Measurements from ENCODE around the gene SDR9C7. TPM values are rescaled to one million over a fixed set of nuclear protein-coding genes. Genes with fewer than 3 reads are reported as not detected.

The SDR9C7 gene
- total RNA-seq, 1 experiment from 2014 or later, result not detected

- H3K36me3 ChIP-seq (ENCODE audit: low read depth), result no peaks in the 10 kb centered on the region
- no peaks in the 10 kb centered on the region for H3K9me3 ChIP-seq (ENCODE audit: insufficient read depth, low read depth)
- H3K9me2 ChIP-seq (ENCODE audit: insufficient read depth), result no peaks in the 10 kb centered on the region
- no peaks in the 10 kb centered on the region for H3F3A ChIP-seq (ENCODE audit: insufficient read depth, low read depth)
- no peak for DNase-seq
- no peak overlapping the region for H2AFZ ChIP-seq
- peaks cover 14% of the 10 kb centered on the region; the same call in 1 of the 2 replicates for H3K4me1 ChIP-seq (replicated peaks; ENCODE audit: insufficient read depth)
- no peak overlapping the region for H3K4me2 ChIP-seq
- CTCF ChIA-PET, result no interaction called here
- POLR2A ChIA-PET (ENCODE audit: unreplicated experiment), result no interaction called here
- no peaks in the 10 kb centered on the region for H3K79me2 ChIP-seq (ENCODE audit: low read depth)
- no peak overlapping the region for H3K4me3 ChIP-seq
- H3K27me3 ChIP-seq (ENCODE audit: insufficient read depth, low read depth), result 0 out of 2 replicates have a peak, but pooled peaks cover 12% of the 10 kb centered on the region
- no peak for TF ChIP-seq EZH2 (IDR thresholded peaks at IDR 0.05; ENCODE audit: low read depth)
- TF ChIP-seq, protein P1, sequence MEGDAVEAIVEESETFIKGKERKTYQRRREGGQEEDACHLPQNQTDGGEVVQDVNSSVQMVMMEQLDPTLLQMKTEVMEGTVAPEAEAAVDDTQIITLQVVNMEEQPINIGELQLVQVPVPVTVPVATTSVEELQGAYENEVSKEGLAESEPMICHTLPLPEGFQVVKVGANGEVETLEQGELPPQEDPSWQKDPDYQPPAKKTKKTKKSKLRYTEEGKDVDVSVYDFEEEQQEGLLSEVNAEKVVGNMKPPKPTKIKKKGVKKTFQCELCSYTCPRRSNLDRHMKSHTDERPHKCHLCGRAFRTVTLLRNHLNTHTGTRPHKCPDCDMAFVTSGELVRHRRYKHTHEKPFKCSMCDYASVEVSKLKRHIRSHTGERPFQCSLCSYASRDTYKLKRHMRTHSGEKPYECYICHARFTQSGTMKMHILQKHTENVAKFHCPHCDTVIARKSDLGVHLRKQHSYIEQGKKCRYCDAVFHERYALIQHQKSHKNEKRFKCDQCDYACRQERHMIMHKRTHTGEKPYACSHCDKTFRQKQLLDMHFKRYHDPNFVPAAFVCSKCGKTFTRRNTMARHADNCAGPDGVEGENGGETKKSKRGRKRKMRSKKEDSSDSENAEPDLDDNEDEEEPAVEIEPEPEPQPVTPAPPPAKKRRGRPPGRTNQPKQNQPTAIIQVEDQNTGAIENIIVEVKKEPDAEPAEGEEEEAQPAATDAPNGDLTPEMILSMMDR (conservative IDR thresholded peaks at IDR 0.05), result no peak
- no peaks in the 10 kb centered on the region for H4K20me1 ChIP-seq (ENCODE audit: insufficient read depth)
- H3K27ac ChIP-seq, result no peak overlapping the region
- no TSS peak for BruUV-seq (replicated peaks)
- intact Hi-C loops (cut with micrococcal nuclease; ENCODE audit: unreplicated experiment), result no loop called here
Observed at GRCh38 chr12:56930241-56930640, 4.0 kb downstream of the SDR9C7 start.

DNA sequence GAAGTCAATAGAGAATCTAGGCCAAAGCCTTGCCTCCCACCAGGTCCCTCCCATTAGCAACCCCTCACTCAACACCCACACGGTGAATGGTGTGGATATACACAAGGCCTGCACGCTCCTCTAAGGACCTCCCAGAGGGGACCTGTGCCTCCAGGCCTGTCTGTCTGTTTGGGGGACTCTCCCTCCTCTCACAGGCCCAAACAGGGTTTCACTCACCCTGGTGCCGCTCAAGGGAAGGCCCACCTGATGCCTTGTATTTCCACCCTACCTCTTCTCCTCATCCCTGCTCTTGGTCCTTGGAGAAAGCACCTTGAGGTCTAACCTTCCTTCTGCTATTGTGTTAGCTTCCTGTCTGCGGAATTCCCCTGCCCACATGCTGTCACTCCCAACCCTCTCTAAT is 4.4 kb downstream of the SDR9C7 start:
- DNase-seq, result no peak
- Histone ChIP-seq H2AFZ (no peak overlapping the region), H3K4me1 (replicated peaks; ENCODE audit: insufficient read depth) (peaks cover 11% of the 10 kb centered on the region; the same call in 1 of the 2 replicates), H3F3A (ENCODE audit: insufficient read depth, low read depth) (no peaks in the 10 kb centered on the region), H3K79me2 (ENCODE audit: low read depth) (no peaks in the 10 kb centered on the region), H3K9me3 (ENCODE audit: insufficient read depth, low read depth) (no peaks in the 10 kb centered on the region), H3K4me3 (no peak overlapping the region), H3K27me3 (ENCODE audit: insufficient read depth, low read depth) (0 out of 2 replicates have a peak, but pooled peaks cover 12% of the 10 kb centered on the region), H4K20me1 (ENCODE audit: insufficient read depth) (no peaks in the 10 kb centered on the region), H3K36me3 (ENCODE audit: low read depth) (no peaks in the 10 kb centered on the region), H3K9me2 (ENCODE audit: insufficient read depth) (no peaks in the 10 kb centered on the region), H3K4me2 (no peak overlapping the region), H3K27ac (no peak overlapping the region)
- POLR2A ChIA-PET (ENCODE audit: unreplicated experiment), result no interaction called here
- BruUV-seq (replicated peaks), result no TSS peak
- intact Hi-C loops (cut with micrococcal nuclease; ENCODE audit: unreplicated experiment), result no loop called here
- CTCF ChIA-PET, result no interaction called here
- no peak for TF ChIP-seq EZH2 (IDR thresholded peaks at IDR 0.05; ENCODE audit: low read depth)
- TF ChIP-seq, protein P1 (conservative IDR thresholded peaks at IDR 0.05), result no peak

DNA sequence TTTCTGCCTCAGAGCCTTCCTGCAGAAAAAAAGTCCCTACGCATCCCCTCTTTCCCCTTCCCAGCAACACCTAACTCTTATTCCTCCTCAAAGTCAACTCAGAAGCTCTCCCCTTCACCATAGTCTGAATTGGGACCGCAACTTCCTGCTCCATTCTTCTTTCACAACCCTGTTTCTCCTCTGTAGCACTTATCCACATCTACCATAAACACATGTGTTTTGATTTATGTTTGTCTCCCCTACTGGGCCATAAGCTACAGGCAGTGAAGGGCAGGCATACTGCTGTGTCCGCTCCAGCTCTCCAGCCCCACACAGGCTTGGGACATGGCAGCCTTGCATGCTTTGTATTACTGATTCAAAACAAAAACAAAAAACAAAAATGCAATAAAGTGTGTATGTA is 5.9 kb downstream of the SDR9C7 start:
- ChIA-PET CTCF (no interaction called here), POLR2A (ENCODE audit: unreplicated experiment) (no interaction called here)
- Histone ChIP-seq H3K9me3 (ENCODE audit: insufficient read depth, low read depth) (no peaks in the 10 kb centered on the region), H3K27me3 (ENCODE audit: insufficient read depth, low read depth) (0 out of 2 replicates have a peak, but pooled peaks cover 12% of the 10 kb centered on the region), H3K27ac (no peak overlapping the region), H3K4me1 (replicated peaks; ENCODE audit: insufficient read depth) (peaks cover 9% of the 10 kb centered on the region; the same call in 1 of the 2 replicates), H2AFZ (no peak overlapping the region), H3K9me2 (ENCODE audit: insufficient read depth) (0 out of 2 replicates have a peak, but pooled peaks cover 4% of the 10 kb centered on the region), H3K79me2 (ENCODE audit: low read depth) (no peaks in the 10 kb centered on the region), H3K36me3 (ENCODE audit: low read depth) (no peaks in the 10 kb centered on the region), H3F3A (ENCODE audit: insufficient read depth, low read depth) (no peaks in the 10 kb centered on the region), H4K20me1 (ENCODE audit: insufficient read depth) (no peaks in the 10 kb centered on the region), H3K4me2 (no peak overlapping the region), H3K4me3 (no peak overlapping the region)
- TF ChIP-seq EZH2 (IDR thresholded peaks at IDR 0.05; ENCODE audit: low read depth), result no peak
- TF ChIP-seq, protein P1 (conservative IDR thresholded peaks at IDR 0.05), result no peak
- intact Hi-C loops (cut with micrococcal nuclease; ENCODE audit: unreplicated experiment), result no loop called here
- DNase-seq, result no peak
- no TSS peak for BruUV-seq (replicated peaks)
